IPS-15b (cell line): ENCODE data around the gene BCKDK.

ENCODE experiments used
- H3K27me3 ChIP-seq: one replicate; pipeline ENCODE4 v1.6.1; 2013; ENCODE audit warnings: low read length; ENCODE audit not compliant: control insufficient read depth, insufficient read depth
- H3K36me3 ChIP-seq: one replicate; pipeline ENCODE4 v1.6.1; 2013; ENCODE audit warnings: low read length; ENCODE audit not compliant: control insufficient read depth, insufficient read depth
- H3K4me1 ChIP-seq: one replicate; pipeline ENCODE4 v1.6.1; 2013; ENCODE audit warnings: mild to moderate bottlenecking, low read length; ENCODE audit not compliant: control insufficient read depth, insufficient read depth
- H3K4me3 ChIP-seq: one replicate; pipeline ENCODE4 v1.5.1; 2013; ENCODE audit warnings: low read depth, low read length
- H3K9ac ChIP-seq: one replicate; pipeline ENCODE4 v1.6.1; 2013; ENCODE audit warnings: low read depth, mild to moderate bottlenecking, low read length
- H3K9me3 ChIP-seq: one replicate; pipeline ENCODE4 v1.6.1; 2013; ENCODE audit warnings: mild to moderate bottlenecking, low read length; ENCODE audit not compliant: control insufficient read depth, insufficient read depth

Gene BCKDK

GRCh38 chr16:31073970-31074813, 34.0 kb upstream of the BCKDK start, which contains the start of the genes ZNF646 and ZNF668:
TSS of gene ZNF646 (plus strand) at chr16:31074422. CDS start at chr16:31076325, 1,903 bp downstream.
TSS of gene ZNF668 (minus strand) at chr16:31074240. CDS start at chr16:31064459, 9,781 bp downstream.
- Histone ChIP-seq H3K27me3 (no peaks in the 10 kb centered on the region), H3K36me3 (peaks cover 26% of the 10 kb centered on the region), H3K9me3 (no peaks in the 10 kb centered on the region), H3K4me3 (peak within 1 kb of the TSS; percentile 100), H3K4me1 (peaks cover 5% of the 10 kb centered on the region), H3K9ac (peak within 1 kb of the TSS; percentile 87)

- peak overlapping the region; percentile 100 for H3K4me3 ChIP-seq
- no peaks in the 10 kb centered on the region for H3K9me3 ChIP-seq
- H3K36me3 ChIP-seq: peaks cover 32% of the 10 kb centered on the region
- no peaks in the 10 kb centered on the region for H3K27me3 ChIP-seq
- H3K9ac ChIP-seq: peak overlapping the region; percentile 38
- peaks cover 5% of the 10 kb centered on the region for H3K4me1 ChIP-seq
Measured at GRCh38 chr16:31074814-31075183, 33.4 kb upstream of the BCKDK start.

- H3K9me3 ChIP-seq: no peaks in the 10 kb centered on the region
- H3K4me3 ChIP-seq: no peak overlapping the region
- H3K36me3 ChIP-seq: peaks cover 47% of the 10 kb centered on the region
- H3K9ac ChIP-seq: no peak overlapping the region
- peaks cover 5% of the 10 kb centered on the region for H3K4me1 ChIP-seq
- no peaks in the 10 kb centered on the region for H3K27me3 ChIP-seq
Measured at GRCh38 chr16:31076319-31076718, 31.9 kb upstream of the BCKDK start.

GRCh38 chr16:31077024-31077423, 31.2 kb upstream of the BCKDK start:
- Histone ChIP-seq H3K4me1 (peaks cover 2% of the 10 kb centered on the region), H3K9ac (no peak overlapping the region), H3K27me3 (no peaks in the 10 kb centered on the region), H3K9me3 (no peaks in the 10 kb centered on the region), H3K36me3 (peaks cover 54% of the 10 kb centered on the region), H3K4me3 (no peak overlapping the region)

GRCh38 chr16:31077592-31078396, 30.4 kb upstream of the BCKDK start:
- peaks cover 56% of the 10 kb centered on the region for H3K36me3 ChIP-seq
- H3K27me3 ChIP-seq: no peaks in the 10 kb centered on the region
- H3K9ac ChIP-seq: no peak overlapping the region
- no peak overlapping the region for H3K4me3 ChIP-seq
- no peaks in the 10 kb centered on the region for H3K4me1 ChIP-seq
- H3K9me3 ChIP-seq: no peaks in the 10 kb centered on the region

GRCh38 chr16:31078597-31079341, 29.4 kb upstream of the BCKDK start:
- Histone ChIP-seq H3K27me3 (no peaks in the 10 kb centered on the region), H3K4me1 (no peaks in the 10 kb centered on the region), H3K36me3 (peaks cover 56% of the 10 kb centered on the region), H3K9me3 (no peaks in the 10 kb centered on the region), H3K4me3 (no peak overlapping the region), H3K9ac (no peak overlapping the region)

- H3K36me3 ChIP-seq: peaks cover 56% of the 10 kb centered on the region
- no peaks in the 10 kb centered on the region for H3K9me3 ChIP-seq
- H3K27me3 ChIP-seq: no peaks in the 10 kb centered on the region
- no peak overlapping the region for H3K4me3 ChIP-seq
- H3K4me1 ChIP-seq: no peaks in the 10 kb centered on the region
- no peak overlapping the region for H3K9ac ChIP-seq
Measured at GRCh38 chr16:31079342-31079944, 28.7 kb upstream of the BCKDK start.

GRCh38 chr16:31080035-31080629, 28.1 kb upstream of the BCKDK start:
- H3K27me3 ChIP-seq: no peaks in the 10 kb centered on the region
- no peaks in the 10 kb centered on the region for H3K4me1 ChIP-seq
- no peak overlapping the region for H3K9ac ChIP-seq
- H3K4me3 ChIP-seq: no peak overlapping the region
- no peaks in the 10 kb centered on the region for H3K9me3 ChIP-seq
- peaks cover 56% of the 10 kb centered on the region for H3K36me3 ChIP-seq

GRCh38 chr16:31080756-31081419, 27.3 kb upstream of the BCKDK start:
- Histone ChIP-seq H3K27me3 (no peaks in the 10 kb centered on the region), H3K36me3 (peaks cover 56% of the 10 kb centered on the region), H3K9ac (no peak overlapping the region), H3K9me3 (no peaks in the 10 kb centered on the region), H3K4me1 (no peaks in the 10 kb centered on the region), H3K4me3 (no peak overlapping the region)

- Histone ChIP-seq H3K4me3 (no peak overlapping the region), H3K36me3 (peaks cover 50% of the 10 kb centered on the region), H3K9ac (peak overlapping the region; percentile 3)
Measured at GRCh38 chr16:31081428-31082351, 26.5 kb upstream of the BCKDK start.

More at GRCh38 chr16:31081428-31082351, 26.5 kb upstream of the BCKDK start:
- Histone ChIP-seq H3K27me3 (no peaks in the 10 kb centered on the region), H3K4me1 (no peaks in the 10 kb centered on the region), H3K9me3 (no peaks in the 10 kb centered on the region)
